ENCODE data around the gene SAP30L.

The SAP30L gene

DNA sequence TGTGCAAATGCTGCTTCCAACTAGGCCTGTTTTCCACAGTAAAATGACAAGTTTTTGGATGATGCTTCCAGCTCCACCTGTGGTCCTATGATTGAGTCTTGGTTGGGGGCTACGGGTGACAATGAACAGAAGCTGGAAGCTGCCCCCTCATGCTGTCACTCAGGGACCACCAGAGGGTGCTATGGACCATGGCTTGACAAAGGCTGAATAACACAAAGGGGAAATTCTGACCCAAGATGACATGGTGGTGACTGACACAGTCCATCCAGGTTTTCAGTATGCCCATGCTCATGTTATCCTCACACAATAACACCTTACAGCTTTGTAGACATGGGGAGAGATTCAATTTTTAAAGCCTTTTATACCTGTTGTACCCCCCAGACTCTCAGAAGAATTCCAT lies 23.9 kb upstream of the SAP30L start:
- peak; percentile 22 for DNase-seq

GRCh38 chr5:154422298-154422697 lies 23.5 kb upstream of the SAP30L start:
- DNase-seq: no peak

GRCh38 chr5:154428208-154428607 lies 17.6 kb upstream of the SAP30L start:
- DNase-seq: no peak

- no peak for DNase-seq
Observed at GRCh38 chr5:154429341-154429740, 16.5 kb upstream of the SAP30L start.

DNA sequence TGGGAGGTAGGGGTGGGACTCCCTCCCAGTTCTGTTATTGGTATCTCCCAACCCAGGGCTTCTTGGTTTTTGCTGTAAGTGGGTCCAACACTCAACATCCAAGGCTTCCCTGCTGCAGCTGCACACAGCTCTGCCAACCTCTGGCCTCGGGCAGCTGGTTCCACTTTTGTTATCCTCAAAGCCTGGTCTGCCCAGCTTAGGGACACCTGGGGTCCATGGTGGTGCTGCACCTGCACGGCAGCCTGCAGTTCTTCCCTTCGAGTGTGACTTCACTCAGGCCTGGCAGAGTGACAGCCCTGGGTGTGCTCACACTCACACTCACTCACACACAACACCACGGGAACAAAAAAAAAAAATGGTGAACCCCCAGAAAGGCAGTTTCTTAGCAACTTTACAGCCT lies 15.3 kb upstream of the SAP30L start:
- DNase-seq: no peak

GRCh38 chr5:154430961-154431630 lies 14.7 kb upstream of the SAP30L start:
- no peak for DNase-seq

GRCh38 chr5:154435226-154435625 lies 10.6 kb upstream of the SAP30L start:
- DNase-seq: no peak

GRCh38 chr5:154437281-154437965 lies 8.4 kb upstream of the SAP30L start:
- no peak for DNase-seq

GRCh38 chr5:154440540-154440939 lies 5.3 kb upstream of the SAP30L start:
- no peak for DNase-seq

DNA sequence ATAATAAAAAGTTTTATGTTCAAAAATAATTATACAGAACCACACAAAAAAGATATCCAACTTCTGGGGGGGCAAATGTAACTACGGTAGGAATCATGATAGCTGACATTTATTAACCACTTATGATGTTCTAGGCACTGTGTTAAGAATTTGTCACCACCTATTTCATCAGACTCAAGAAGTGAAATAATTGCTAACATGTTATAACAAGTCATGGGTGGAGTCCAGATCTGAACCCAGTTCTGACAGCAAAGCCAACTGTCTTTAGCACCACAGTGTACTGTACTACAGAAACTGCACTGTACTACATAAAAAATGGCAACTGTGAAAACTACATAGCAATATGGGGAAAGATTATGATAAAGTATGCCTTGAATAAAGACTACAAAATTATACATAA lies 3.0 kb upstream of the SAP30L start:
- no peak for DNase-seq

DNA sequence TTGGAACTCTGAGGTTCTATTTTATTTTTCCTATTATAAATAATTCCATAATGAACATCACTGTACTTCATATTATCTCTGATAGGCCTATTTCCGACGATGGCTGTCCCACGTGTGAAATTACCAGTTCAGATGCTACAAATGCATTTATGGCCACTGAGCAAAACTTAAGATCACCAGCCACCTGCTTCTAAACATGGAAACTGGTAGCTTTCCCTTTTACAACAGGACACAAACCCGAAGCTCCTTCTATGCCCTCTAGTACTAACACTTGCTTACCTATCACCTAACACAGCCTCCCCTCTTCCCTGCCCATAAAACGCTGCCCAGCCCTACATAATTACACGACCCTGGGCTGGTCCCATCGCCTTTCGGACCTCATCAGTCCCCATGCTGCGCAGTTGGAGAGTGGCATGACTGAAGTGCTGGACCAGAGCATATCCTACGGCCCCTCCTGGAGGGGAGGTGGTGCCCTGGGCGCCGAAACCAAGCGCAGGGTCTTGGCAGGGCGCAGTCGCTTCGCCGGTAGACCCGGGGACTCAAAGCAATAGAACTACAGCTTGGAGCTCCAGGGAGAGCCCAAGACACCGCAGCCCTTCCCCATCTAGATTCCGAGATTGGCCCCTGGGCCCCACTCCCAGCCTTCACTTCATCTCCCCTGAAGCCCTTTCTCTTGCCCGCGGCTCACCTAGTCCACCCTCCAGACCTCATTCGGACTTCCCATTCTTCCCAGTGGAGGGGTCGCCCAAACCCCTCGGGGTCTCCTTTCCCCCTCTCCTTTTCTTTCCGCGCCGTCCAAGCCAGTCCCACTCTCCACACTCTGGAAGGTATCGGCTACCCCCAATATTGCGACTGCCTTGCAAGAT lies 1.0 kb upstream of the SAP30L start:
- peak; percentile 13 for DNase-seq

- peak; percentile 54 for DNase-seq
Observed at GRCh38 chr5:154446195-154447088, 645 bp downstream of the SAP30L start.

DNA sequence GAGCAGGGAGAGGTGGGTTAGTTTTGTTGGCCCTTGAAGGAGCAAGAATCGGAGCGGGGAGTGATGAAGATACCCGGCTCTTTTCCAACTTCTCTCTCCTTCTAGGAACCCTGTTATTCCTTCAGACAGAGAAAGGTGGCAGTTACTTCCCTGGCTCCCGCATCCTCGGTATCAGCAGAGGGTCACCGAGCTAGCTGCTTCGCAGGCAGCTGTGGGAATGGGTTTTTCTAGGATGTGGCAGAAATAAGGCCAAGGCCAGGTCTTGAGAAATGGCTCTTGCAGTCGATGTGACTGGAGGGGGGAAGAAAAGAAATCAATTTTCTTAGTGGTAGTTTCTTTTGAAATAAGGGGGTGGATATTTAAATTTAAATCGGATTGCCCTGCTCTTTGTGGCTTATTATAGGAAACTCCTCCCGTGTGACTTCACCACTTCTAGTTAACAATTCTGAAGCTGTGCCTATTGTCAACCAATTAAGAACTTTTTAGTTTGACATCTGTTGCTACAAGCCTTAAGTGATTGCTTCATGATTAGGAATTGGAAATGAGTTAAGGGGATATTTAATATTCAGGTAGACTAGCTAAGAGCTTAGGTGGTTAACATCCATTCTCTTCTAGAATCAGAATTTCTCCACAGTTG lies 1.4 kb downstream of the SAP30L start:
- no peak for DNase-seq

DNA sequence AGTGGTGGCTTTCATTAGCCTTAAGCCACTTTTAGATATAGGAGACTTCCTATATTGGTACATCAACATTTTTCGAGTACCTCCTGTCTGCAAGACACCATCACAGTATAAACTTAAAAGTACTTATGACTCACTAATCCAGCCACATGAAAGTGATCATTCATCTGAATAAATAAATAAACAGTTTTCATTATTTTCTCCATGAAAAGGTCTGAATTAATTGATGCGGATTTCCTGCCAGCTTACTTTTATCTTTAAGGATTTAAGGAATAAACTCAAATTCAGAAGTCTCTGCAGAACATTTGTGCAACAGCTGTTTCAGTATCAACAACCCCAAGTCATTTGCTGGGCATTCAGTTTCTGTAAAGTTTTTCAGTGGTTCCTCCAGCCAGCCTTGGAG lies 4.0 kb downstream of the SAP30L start:
- DNase-seq: no peak

DNA sequence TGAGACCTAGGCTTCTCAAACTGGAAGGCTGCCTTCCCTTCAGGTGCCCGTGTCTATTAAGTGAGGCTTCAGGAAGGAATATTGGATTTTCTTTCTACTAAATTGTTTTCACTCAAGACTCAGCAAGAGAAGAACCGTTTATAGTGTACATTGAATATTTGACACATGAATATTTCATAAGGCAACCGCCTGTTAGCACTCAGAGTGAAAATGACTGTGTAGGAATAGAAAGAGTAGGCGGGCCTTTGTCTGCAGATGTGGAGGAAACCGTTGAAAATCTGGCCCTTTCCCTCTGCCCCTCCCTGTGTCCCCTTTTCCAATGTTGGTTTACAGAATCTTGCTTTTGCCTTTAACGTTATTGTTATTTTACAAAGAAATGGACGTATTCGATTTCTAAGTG lies 6.2 kb downstream of the SAP30L start:
- no peak for DNase-seq

DNA sequence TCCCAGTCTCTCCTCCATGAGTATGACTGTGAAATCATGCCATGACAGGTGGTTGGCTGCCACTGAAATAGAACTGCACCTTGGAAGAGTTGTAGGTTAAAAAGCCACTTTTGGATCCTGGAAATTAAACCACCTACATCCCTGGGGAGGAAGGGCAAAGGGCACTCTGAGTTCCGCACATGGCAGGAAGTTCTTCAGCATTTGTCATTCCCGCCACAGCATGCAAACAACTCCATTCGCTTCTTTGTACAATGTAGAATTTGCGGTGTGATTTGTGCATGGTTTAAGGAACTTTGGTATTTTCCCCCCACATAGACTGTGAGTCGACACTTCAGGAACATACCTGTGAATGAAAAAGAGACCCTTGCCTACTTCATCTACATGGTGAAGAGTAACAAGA lies 9.8 kb downstream of the SAP30L start:
- no peak for DNase-seq

- DNase-seq: no peak
Observed at GRCh38 chr5:154456540-154456939, 10.7 kb downstream of the SAP30L start.

- DNase-seq: no peak
Observed at GRCh38 chr5:154459015-154459414, 13.2 kb downstream of the SAP30L start.

GRCh38 chr5:154460172-154460571 lies 14.4 kb downstream of the SAP30L start:
- no peak for DNase-seq

DNA sequence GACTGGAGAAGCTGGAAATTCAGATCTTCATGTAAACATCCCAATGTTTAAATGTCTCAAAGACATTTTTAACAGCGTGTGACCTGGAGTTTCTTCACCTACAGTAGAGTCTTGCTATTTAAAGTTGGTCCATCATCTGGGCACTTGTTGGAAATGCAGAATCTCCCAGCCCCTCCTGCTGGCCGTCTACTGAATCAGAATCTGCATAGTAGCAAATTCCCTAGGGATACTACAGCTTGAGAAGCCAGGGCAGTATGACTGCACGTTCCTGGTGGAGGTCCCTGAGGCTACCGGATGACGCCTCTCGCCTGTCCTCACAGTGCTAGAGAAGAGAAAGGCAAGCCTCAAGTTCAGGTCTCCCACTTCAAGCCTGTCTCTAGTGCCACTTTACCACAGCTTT lies 15.7 kb downstream of the SAP30L start:
- no peak for DNase-seq

- DNase-seq: no peak
Observed at GRCh38 chr5:154464438-154464837, 18.6 kb downstream of the SAP30L start.

DNA sequence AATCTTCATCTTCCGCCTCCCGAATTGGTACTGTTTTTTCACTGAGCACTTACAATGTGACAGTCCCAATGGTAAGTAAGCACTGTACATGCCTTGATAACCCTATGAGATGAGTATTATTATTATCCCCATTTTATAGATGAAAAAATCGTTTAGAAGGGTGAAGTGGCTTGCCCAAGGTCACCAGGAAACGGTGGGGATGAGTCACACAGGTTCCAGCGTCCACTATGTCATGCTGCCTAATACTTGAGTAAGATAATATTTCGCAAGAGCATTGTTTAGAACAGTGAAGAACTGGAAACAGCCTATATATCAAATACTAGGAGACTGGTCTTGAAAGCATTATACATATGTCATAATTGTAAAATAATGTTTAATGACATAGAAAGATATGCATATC lies 19.4 kb downstream of the SAP30L start:
- no peak for DNase-seq
